Measurements from ENCODE around the gene ING4. TPM values are rescaled to one million over a fixed set of nuclear protein-coding genes. Genes with fewer than 3 reads are reported as not detected.
"Not testable (repeated sequence)": the region's sequence is repeated elsewhere in the genome, so short reads cannot be mapped to it uniquely, and the experiment has no call there.

Gene ING4
- total RNA-seq (2021; fragmentation: NEBNext Ultra II Directional; extraction: Animal tissue kit (Norgen Biotek cat#: 25700)), result 10 to 100 TPM; 19.7 to 26.8 (median 21.7) TPM
- long read RNA-seq, transcript ING4-203 (8 exons, 741 nt), result minor isoform, 6 of 58 reads
- long read RNA-seq, transcript ING4-202 (8 exons, 1,393 nt), result major isoform, 24 of 58 reads
- long read RNA-seq, transcript ING4-201 (8 exons, 1,709 nt), result minor isoform, 21 of 58 reads
- long read RNA-seq, partial matches to known transcripts, result 2 of 58 reads
- long read RNA-seq, other reads (novel, unspliced or antisense), result 4 of 58 reads

- Mint-ChIP-seq H3K4me1 (ENCODE audit: low read depth) (peaks cover 18% of the 10 kb centered on the region), H3K9me3 (no peaks in the 10 kb centered on the region), H3K27me3 (ENCODE audit: insufficient read depth) (peaks cover 1% of the 10 kb centered on the region; the same call in 1 of the 2 replicates), H3K36me3 (ENCODE audit: low read depth) (peaks cover 21% of the 10 kb centered on the region), H3K4me3 (peak within 1 kb of the TSS; percentile 96), H3K27ac (peak within 1 kb of the TSS; percentile 90)
- peak; percentile 100 for DNase-seq
- TF ChIP-seq, protein P1, sequence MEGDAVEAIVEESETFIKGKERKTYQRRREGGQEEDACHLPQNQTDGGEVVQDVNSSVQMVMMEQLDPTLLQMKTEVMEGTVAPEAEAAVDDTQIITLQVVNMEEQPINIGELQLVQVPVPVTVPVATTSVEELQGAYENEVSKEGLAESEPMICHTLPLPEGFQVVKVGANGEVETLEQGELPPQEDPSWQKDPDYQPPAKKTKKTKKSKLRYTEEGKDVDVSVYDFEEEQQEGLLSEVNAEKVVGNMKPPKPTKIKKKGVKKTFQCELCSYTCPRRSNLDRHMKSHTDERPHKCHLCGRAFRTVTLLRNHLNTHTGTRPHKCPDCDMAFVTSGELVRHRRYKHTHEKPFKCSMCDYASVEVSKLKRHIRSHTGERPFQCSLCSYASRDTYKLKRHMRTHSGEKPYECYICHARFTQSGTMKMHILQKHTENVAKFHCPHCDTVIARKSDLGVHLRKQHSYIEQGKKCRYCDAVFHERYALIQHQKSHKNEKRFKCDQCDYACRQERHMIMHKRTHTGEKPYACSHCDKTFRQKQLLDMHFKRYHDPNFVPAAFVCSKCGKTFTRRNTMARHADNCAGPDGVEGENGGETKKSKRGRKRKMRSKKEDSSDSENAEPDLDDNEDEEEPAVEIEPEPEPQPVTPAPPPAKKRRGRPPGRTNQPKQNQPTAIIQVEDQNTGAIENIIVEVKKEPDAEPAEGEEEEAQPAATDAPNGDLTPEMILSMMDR (IDR thresholded peaks at IDR 0.05), result no peak
These were observed at the start of gene ING4 for GRCh38 chr12:6662906-6663742. Gene ING4, minus strand, starts transcription at chr12:6663119. Its CDS starts 18 bp downstream, at chr12:6663101.

- no peaks in the 10 kb centered on the region for H3K9me3 Mint-ChIP-seq
- no peak overlapping the region for H3K27ac Mint-ChIP-seq
- no peaks in the 10 kb centered on the region for H3K36me3 Mint-ChIP-seq (ENCODE audit: low read depth)
- H3K4me3 Mint-ChIP-seq, result no peak overlapping the region
- no peak for DNase-seq
- no peaks in the 10 kb centered on the region for H3K4me1 Mint-ChIP-seq (ENCODE audit: low read depth)
- H3K27me3 Mint-ChIP-seq (ENCODE audit: insufficient read depth), result peaks cover 10% of the 10 kb centered on the region; the same call in 1 of the 2 replicates
- TF ChIP-seq, protein P1 (IDR thresholded peaks at IDR 0.05), result no peak
These were observed 46.1 kb upstream of the ING4 start for GRCh38 chr12:6708960-6709394.

DNA sequence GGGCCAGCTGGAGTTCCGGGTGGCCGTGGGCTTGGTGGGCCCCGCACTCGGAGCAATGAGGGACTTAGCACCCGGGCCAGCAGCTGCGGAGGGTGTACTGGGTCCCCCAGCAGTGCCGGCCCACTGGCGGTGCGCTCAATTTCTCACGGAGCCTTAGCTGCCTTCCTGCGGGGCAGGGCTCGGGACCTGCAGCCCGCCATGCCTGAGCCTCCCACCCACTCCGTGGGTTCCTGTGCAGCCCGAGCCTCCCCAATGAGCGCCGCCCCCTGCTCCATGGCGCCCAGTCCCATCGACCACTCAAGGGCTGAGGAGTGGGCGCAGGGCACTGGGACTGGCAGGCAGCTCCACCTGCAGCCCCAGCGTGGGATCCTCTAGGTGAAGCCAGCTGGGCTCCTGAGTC, 45.4 kb upstream of the ING4 start:
- not testable (repeated sequence) for H3K9me3 Mint-ChIP-seq; H3K27ac Mint-ChIP-seq; H3K4me3 Mint-ChIP-seq; H3K36me3 Mint-ChIP-seq (ENCODE audit: low read depth); H3K4me1 Mint-ChIP-seq (ENCODE audit: low read depth); DNase-seq
- H3K27me3 Mint-ChIP-seq (ENCODE audit: insufficient read depth), result peaks cover 14% of the 10 kb centered on the region

- no peak overlapping the region for H3K4me3 Mint-ChIP-seq
- no peak overlapping the region for H3K27ac Mint-ChIP-seq
- no peaks in the 10 kb centered on the region for H3K9me3 Mint-ChIP-seq
- H3K27me3 Mint-ChIP-seq (ENCODE audit: insufficient read depth), result peaks cover 34% of the 10 kb centered on the region
- H3K36me3 Mint-ChIP-seq (ENCODE audit: low read depth), result no peaks in the 10 kb centered on the region
- DNase-seq, result no peak
- H3K4me1 Mint-ChIP-seq (ENCODE audit: low read depth), result peaks cover 23% of the 10 kb centered on the region
- TF ChIP-seq, protein P1 (IDR thresholded peaks at IDR 0.05), result peak; percentile 18; the same call in 1 of the 2 replicates
These were observed 40.7 kb upstream of the ING4 start for GRCh38 chr12:6703631-6704030.

GRCh38 chr12:6701078-6701768, 38.3 kb upstream of the ING4 start:
- H3K27me3 Mint-ChIP-seq (ENCODE audit: insufficient read depth), result peaks cover 39% of the 10 kb centered on the region
- peak overlapping the region; percentile 85 for H3K4me3 Mint-ChIP-seq
- no peaks in the 10 kb centered on the region for H3K9me3 Mint-ChIP-seq
- no peak for DNase-seq
- H3K27ac Mint-ChIP-seq, result peak overlapping the region; percentile 26; the same call in 1 of the 2 replicates
- TF ChIP-seq, protein P1 (IDR thresholded peaks at IDR 0.05), result no peak
- peaks cover 33% of the 10 kb centered on the region for H3K4me1 Mint-ChIP-seq (ENCODE audit: low read depth)
- no peaks in the 10 kb centered on the region for H3K36me3 Mint-ChIP-seq (ENCODE audit: low read depth)
